ENCODE results near the gene KCNK15. TPM values are rescaled to one million over a fixed set of nuclear protein-coding genes. Genes with fewer than 3 reads are reported as not detected.

The KCNK15 gene
- total and polyA plus RNA-seq, 3 experiments from 2014 or later: 0.09 to 0.15 TPM; not detected in 1

GRCh38 chr20:44799691-44800090 is 54.0 kb downstream of the KCNK15 start:
- Mint-ChIP-seq H3K4me1 (no peaks in the 10 kb centered on the region), H3K27me3 (peaks cover 8 to 43% of the 10 kb centered on the region in 2 donors), H3K9me3 (no peaks in the 10 kb centered on the region), H3K27ac (no peak overlapping the region), H3K4me3 (no peak overlapping the region), H3K36me3 (no peaks in the 10 kb centered on the region)
- no peak for DNase-seq
- H3K9me3 ChIP-seq (ENCODE audit: low read length): no peaks in the 10 kb centered on the region
- H3K4me1 ChIP-seq (ENCODE audit: insufficient read depth, low read length): no peaks in the 10 kb centered on the region
- H3K36me3 ChIP-seq (ENCODE audit: insufficient read depth, low read length): no peaks in the 10 kb centered on the region
- no peaks in the 10 kb centered on the region for H3K27me3 ChIP-seq (ENCODE audit: insufficient read depth, low read length, poor library complexity, severe bottlenecking)
- CTCF ChIA-PET: no interaction called here
- no peak overlapping the region for H3K4me3 ChIP-seq (ENCODE audit: low read length)
- POLR2A ChIA-PET: no interaction called here
- no peak overlapping the region for H3K27ac ChIP-seq (ENCODE audit: low read depth, low read length)

GRCh38 chr20:44800391-44801046 is 54.9 kb downstream of the KCNK15 start:
- Histone ChIP-seq H3K27me3 (ENCODE audit: insufficient read depth, low read length, poor library complexity, severe bottlenecking) (no peaks in the 10 kb centered on the region), H3K4me3 (ENCODE audit: low read length) (no peak overlapping the region), H3K36me3 (ENCODE audit: insufficient read depth, low read length) (no peaks in the 10 kb centered on the region), H3K27ac (ENCODE audit: low read depth, low read length) (no peak overlapping the region), H3K4me1 (ENCODE audit: insufficient read depth, low read length) (no peaks in the 10 kb centered on the region), H3K9me3 (ENCODE audit: low read length) (no peaks in the 10 kb centered on the region)
- Mint-ChIP-seq H3K27ac (no peak overlapping the region), H3K9me3 (no peaks in the 10 kb centered on the region), H3K4me3 (no peak overlapping the region), H3K27me3 (peaks cover 9 to 49% of the 10 kb centered on the region in 2 donors), H3K4me1 (no peaks in the 10 kb centered on the region), H3K36me3 (no peaks in the 10 kb centered on the region)
- CTCF ChIA-PET: no interaction called here
- POLR2A ChIA-PET: no interaction called here
- DNase-seq: no peak

Other genes starting within 250 kb of the KCNK15 start
- 10 to 100 TPM; 59.9 to 61.6 TPM for gene SERINC3, start 223.8 kb upstream of the KCNK15 start, total RNA-seq
- 204 TPM for gene SERINC3, start 223.8 kb upstream of the KCNK15 start, polyA plus RNA-seq
- 1 to 10 TPM; 4.4 to 4.9 TPM for gene PKIG, start 163.3 kb upstream of the KCNK15 start, total RNA-seq
- gene PKIG, start 163.3 kb upstream of the KCNK15 start, polyA plus RNA-seq: 0.97 TPM
- gene ADA, start 94.2 kb upstream of the KCNK15 start, total RNA-seq: 10 to 100 TPM; 21.1 to 21.3 TPM
- gene ADA, start 94.2 kb upstream of the KCNK15 start, polyA plus RNA-seq: 56.4 TPM
- gene CCN5, start 30.5 kb upstream of the KCNK15 start, total RNA-seq: not detected
- gene CCN5, start 30.5 kb upstream of the KCNK15 start, polyA plus RNA-seq: not detected
- gene RIMS4, start 64.7 kb downstream of the KCNK15 start, total RNA-seq: not detected
- gene RIMS4, start 64.7 kb downstream of the KCNK15 start, polyA plus RNA-seq: not detected
- 100 to 1,000 TPM; 275 to 276 TPM for gene YWHAB, start 139.8 kb downstream of the KCNK15 start, total RNA-seq
- 661 TPM for gene YWHAB, start 139.8 kb downstream of the KCNK15 start, polyA plus RNA-seq
- gene PABPC1L, start 164.2 kb downstream of the KCNK15 start, total RNA-seq: 10 to 100 TPM; 61.1 to 61.4 TPM
- gene PABPC1L, start 164.2 kb downstream of the KCNK15 start, polyA plus RNA-seq: 1.3 TPM
- 10 to 100 TPM; 75.4 to 76.8 TPM for gene TOMM34, start 214.5 kb downstream of the KCNK15 start, total RNA-seq
- 21.0 TPM for gene TOMM34, start 214.5 kb downstream of the KCNK15 start, polyA plus RNA-seq
- 100 to 1,000 TPM; 200 to 210 TPM for gene STK4, start 220.6 kb downstream of the KCNK15 start, total RNA-seq
- gene STK4, start 220.6 kb downstream of the KCNK15 start, polyA plus RNA-seq: 192 TPM